ENCODE results near the gene MAP3K21.

The MAP3K21 gene

DNA sequence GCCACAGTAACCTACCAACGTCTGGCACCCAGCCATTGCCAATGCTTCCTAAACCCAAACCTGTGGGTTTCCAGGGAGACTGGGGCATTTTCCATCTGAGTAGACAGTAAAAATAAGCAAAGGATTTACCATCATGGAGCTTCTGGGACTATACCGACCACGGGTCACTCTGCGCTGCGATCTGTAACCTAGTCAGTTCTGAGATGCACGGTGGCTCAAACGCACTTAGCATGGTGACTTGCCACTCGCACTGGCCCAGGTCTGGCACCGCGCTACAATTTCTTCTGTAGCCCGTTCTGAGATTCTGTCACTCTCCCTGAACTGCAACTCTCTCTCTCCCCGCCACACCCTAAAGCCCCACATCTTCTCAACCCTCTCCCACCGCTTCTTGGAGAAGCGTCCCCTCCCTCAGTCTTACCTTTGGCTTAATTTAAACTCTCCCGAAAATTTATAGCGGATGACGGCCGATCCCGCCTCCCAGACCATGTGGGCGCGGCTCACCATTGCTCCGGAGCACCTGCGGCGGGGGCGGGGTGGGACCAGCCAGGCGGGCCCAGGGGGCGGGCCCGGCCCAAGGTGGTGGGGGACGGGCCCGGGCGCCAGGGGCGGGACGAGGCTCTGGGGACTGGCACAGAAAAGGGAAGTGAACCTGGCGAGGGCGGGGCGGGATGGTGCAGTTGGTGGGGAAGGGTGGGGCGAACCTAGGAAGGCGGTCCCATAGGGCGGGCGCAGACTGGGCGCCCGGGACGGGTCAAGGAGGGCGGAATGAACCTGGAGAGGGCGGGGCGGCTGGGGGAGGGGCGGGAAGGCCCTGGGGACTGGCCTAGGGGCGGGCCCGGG lies 493 bp upstream of the MAP3K21 start:
- Histone ChIP-seq H3K4me1 (ENCODE audit: control insufficient read depth in 1 of 2, insufficient read depth in 1 of 2, low read depth in 1 of 2, low read length in 1 of 2) (peaks cover 13 to 18% of the 10 kb centered on the region in 2 experiments), H3K27me3 (peaks cover 44% of the 10 kb centered on the region), H3K36me3 (no peaks in the 10 kb centered on the region), H3K4me3 (ENCODE audit: low read depth in 1 of 2, low read length in 1 of 2) (peak overlapping the region; percentile 78 to 82), H3K9me3 (no peaks in the 10 kb centered on the region), H3K27ac (peak overlapping the region; percentile 45)
- TF ChIP-seq, protein P1, sequence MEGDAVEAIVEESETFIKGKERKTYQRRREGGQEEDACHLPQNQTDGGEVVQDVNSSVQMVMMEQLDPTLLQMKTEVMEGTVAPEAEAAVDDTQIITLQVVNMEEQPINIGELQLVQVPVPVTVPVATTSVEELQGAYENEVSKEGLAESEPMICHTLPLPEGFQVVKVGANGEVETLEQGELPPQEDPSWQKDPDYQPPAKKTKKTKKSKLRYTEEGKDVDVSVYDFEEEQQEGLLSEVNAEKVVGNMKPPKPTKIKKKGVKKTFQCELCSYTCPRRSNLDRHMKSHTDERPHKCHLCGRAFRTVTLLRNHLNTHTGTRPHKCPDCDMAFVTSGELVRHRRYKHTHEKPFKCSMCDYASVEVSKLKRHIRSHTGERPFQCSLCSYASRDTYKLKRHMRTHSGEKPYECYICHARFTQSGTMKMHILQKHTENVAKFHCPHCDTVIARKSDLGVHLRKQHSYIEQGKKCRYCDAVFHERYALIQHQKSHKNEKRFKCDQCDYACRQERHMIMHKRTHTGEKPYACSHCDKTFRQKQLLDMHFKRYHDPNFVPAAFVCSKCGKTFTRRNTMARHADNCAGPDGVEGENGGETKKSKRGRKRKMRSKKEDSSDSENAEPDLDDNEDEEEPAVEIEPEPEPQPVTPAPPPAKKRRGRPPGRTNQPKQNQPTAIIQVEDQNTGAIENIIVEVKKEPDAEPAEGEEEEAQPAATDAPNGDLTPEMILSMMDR (IDR thresholded peaks at IDR 0.05), result no peak

DNA sequence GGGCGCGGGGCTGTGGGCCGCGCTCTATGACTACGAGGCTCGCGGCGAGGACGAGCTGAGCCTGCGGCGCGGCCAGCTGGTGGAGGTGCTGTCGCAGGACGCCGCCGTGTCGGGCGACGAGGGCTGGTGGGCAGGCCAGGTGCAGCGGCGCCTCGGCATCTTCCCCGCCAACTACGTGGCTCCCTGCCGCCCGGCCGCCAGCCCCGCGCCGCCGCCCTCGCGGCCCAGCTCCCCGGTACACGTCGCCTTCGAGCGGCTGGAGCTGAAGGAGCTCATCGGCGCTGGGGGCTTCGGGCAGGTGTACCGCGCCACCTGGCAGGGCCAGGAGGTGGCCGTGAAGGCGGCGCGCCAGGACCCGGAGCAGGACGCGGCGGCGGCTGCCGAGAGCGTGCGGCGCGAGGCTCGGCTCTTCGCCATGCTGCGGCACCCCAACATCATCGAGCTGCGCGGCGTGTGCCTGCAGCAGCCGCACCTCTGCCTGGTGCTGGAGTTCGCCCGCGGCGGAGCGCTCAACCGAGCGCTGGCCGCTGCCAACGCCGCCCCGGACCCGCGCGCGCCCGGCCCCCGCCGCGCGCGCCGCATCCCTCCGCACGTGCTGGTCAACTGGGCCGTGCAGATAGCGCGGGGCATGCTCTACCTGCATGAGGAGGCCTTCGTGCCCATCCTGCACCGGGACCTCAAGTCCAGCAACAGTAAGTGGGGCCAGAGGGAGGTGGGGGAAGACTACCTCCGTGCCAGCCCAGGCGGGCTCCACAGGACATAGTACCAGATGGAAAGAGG lies 808 bp downstream of the MAP3K21 start:
- Histone ChIP-seq H3K27ac (peak overlapping the region; percentile 29), H3K4me3 (ENCODE audit: low read depth in 1 of 2, low read length in 1 of 2) (peak overlapping the region; percentile 78 to 82), H3K4me1 (ENCODE audit: control insufficient read depth in 1 of 2, insufficient read depth in 1 of 2, low read depth in 1 of 2, low read length in 1 of 2) (peaks cover 13 to 18% of the 10 kb centered on the region in 2 experiments), H3K36me3 (no peaks in the 10 kb centered on the region), H3K9me3 (no peaks in the 10 kb centered on the region), H3K27me3 (peaks cover 44% of the 10 kb centered on the region)
- TF ChIP-seq, protein P1 (IDR thresholded peaks at IDR 0.05), result no peak

DNA sequence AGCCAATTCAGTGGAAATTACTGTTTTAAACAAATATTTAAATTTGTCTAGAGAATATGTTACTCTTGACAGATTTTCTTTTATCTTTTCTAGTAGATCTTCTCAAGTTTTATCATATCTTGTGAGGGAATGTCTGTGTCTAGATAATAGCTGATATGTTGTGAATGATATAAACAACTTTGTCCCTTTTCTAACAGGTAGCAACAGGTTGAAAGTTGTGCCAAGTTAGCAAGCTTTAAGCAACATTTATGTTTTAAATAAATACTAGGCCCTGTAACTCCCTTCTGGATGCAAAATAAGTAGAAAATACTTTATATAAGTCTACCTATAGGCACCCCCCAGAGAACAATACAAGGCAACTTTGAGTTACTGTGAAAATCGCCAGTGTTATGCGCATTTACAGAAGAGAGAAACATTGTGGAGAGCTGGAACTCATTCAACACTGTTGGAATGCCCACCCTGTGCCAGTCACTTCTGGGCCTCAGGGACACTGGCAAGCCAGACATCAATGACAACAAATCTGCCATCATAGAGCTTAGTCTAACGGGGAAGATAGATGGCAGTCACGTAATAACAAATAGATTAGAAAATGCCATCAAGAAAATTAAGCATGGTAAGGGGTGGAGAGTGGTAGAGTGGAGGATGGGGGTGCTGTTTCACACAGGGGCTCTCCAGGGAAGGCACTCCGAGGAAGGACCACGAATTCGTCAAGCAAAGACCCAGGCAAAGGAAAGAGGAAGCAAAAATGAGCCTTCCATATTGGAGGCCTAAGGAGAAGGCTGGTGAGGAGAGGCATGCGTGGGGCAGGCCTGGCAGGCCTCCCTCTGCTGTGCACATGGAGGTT lies 4.4 kb downstream of the MAP3K21 start:
- TF ChIP-seq, protein P1 (IDR thresholded peaks at IDR 0.05), result no peak
- H3K27ac ChIP-seq, result no peak overlapping the region
- no peak overlapping the region for H3K4me3 ChIP-seq (ENCODE audit: low read depth in 1 of 2, low read length in 1 of 2)
- no peaks in the 10 kb centered on the region for H3K9me3 ChIP-seq
- H3K36me3 ChIP-seq, result no peaks in the 10 kb centered on the region
- peaks cover 34% of the 10 kb centered on the region for H3K27me3 ChIP-seq
- peaks cover 11 to 18% of the 10 kb centered on the region in 2 experiments for H3K4me1 ChIP-seq (ENCODE audit: control insufficient read depth in 1 of 2, insufficient read depth in 1 of 2, low read depth in 1 of 2, low read length in 1 of 2)

DNA sequence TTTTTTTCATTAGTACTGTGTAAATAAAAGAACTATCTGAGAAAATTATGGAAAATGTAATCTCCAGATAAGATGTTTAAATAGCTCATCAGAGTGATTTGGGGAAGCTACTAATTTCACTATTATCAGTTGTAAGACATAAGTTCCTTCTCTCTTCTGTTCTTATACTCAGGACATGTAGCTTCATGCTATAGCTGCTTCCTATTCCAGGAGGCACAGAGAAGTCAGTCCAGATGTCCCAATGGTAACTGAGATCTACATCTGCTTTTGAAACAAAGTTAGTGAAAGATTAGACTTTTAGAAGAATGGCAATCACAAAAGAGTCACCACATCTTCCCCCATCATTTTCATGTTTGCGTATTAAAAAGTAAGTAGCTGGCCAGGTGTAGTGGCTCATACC lies 5.6 kb downstream of the MAP3K21 start:
- no peaks in the 10 kb centered on the region for H3K9me3 ChIP-seq
- TF ChIP-seq, protein P1 (IDR thresholded peaks at IDR 0.05), result no peak
- H3K27me3 ChIP-seq, result peaks cover 25% of the 10 kb centered on the region
- no peaks in the 10 kb centered on the region for H3K36me3 ChIP-seq
- H3K4me1 ChIP-seq (ENCODE audit: control insufficient read depth in 1 of 2, insufficient read depth in 1 of 2, low read depth in 1 of 2, low read length in 1 of 2), result peaks cover 10% of the 10 kb centered on the region in 2 experiments
- no peak overlapping the region for H3K27ac ChIP-seq
- H3K4me3 ChIP-seq (ENCODE audit: low read depth in 1 of 2, low read length in 1 of 2), result no peak overlapping the region

DNA sequence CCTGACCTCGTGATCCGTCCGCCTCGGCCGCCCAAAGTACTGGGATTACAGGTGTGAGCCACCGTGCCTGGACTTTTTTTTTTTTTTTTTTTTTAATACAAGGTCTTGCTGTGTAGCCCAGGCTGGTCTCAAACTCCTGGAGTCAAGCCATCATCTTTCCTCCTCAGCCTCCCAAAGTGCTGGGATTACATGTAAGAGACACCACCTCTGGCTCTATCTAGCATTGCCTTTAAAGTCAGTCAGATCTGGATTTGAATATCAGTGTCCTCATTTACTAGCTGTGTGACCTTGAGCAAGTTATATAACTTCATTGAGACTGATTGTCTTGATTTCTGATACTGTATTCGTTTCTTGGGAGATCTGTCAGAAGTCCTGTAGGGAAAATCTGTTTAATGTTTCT lies 6.6 kb downstream of the MAP3K21 start:
- Histone ChIP-seq H3K27me3 (peaks cover 15% of the 10 kb centered on the region), H3K36me3 (no peaks in the 10 kb centered on the region), H3K4me1 (ENCODE audit: control insufficient read depth in 1 of 2, insufficient read depth in 1 of 2, low read depth in 1 of 2, low read length in 1 of 2) (peaks cover 0 to under 1% of the 10 kb centered on the region in 2 experiments), H3K9me3 (no peaks in the 10 kb centered on the region), H3K4me3 (ENCODE audit: low read depth in 1 of 2, low read length in 1 of 2) (no peak overlapping the region), H3K27ac (no peak overlapping the region)
- TF ChIP-seq, protein P1 (IDR thresholded peaks at IDR 0.05), result no peak
